Measurements from ENCODE around the gene RCBTB2. TPM values are rescaled to one million over a fixed set of nuclear protein-coding genes. Genes with fewer than 3 reads are reported as not detected.
A peak's percentile ranks its signal among the peaks of the same experiment; 100 is the strongest.
"Not testable (repeated sequence)": the region's sequence is repeated elsewhere in the genome, so short reads cannot be mapped to it uniquely, and the experiment has no call there.

The RCBTB2 gene
- 18.5 and 19.8 TPM in 2 replicates for total RNA-seq
- 7.0 TPM for polyA plus RNA-seq (2012)

GRCh38 chr13:48532506-48533499 lies at the start of gene RCBTB2:
TSS of gene RCBTB2 (minus strand) at chr13:48533080. CDS start at chr13:48521939, 11,141 bp downstream.
- peak; percentile 99 for DNase-seq (ENCODE audit: low read depth)

DNA sequence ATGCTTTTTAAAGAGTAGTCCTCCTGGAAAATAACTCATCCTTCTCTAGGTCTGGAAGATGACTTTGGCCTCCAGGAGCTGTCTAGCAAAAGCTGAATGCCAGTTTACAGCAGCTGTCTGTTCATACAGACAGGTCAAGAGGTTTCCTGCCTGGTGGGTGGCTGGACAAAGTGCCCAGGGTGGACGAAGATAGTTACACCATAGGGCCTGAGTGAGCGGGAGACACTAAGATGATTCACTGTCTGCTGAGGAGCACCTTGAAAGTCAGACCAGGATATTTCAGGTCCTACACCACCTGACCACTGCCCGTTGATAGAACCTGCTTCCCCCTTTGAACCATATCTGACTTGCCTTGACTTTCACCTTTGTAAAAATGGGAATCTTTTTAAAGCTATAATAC lies 49.2 kb upstream of the RCBTB2 start:
- no peak for DNase-seq (ENCODE audit: low read depth)

DNA sequence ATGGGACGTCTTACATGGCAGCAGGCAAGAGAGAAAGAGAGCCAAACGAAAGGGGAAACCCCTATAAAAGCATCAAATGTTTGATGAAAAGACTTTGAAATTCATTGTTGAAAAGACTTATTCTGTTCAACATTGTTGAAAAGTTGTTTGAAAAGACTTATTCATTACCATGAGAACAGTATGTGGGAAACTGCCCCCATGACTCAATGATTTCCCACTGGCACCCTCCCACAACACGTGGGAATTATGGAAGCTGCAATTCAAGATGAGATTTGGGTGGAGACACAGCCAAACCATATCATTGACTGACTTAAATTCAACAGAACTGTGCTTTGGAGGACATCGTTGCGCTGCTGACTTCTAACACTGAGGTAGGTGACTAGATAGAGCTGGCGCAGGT lies 48.0 kb upstream of the RCBTB2 start:
- no peak for DNase-seq (ENCODE audit: low read depth)

DNA sequence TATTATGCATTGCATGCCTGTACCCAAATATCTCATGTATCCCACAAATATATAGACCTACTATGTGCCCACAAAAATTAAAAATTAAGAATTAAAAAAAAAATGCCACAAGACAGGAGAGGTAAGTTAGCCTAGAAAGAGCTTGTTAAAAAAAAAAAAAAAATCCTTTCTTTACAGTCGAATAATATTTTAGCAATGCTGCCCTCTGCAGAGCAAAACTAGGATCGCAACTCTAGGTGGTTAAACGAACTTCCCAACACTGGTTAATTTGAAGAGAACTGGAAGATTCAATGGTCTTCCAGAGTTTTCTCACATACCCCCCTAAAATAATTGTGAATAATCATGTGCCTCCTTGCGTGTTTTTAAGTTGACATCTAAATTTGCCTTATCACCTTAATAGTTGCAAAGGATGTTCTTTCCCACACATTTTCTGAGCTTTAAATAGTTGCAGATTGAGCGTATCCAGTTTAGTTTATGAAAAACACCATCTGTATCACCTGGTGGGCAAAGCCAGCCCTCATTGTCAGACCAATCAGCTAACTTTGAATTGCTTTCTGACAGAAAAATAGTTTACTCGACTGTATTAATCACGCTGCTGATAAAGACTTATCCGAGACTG lies 47.4 kb upstream of the RCBTB2 start:
- DNase-seq (ENCODE audit: low read depth): peak; percentile 85

- DNase-seq (ENCODE audit: low read depth): not testable (repeated sequence)
Measured at GRCh38 chr13:48579919-48580180, 47.0 kb upstream of the RCBTB2 start.

- DNase-seq (ENCODE audit: low read depth): no peak
Measured at GRCh38 chr13:48579165-48579918, 46.5 kb upstream of the RCBTB2 start.

DNA sequence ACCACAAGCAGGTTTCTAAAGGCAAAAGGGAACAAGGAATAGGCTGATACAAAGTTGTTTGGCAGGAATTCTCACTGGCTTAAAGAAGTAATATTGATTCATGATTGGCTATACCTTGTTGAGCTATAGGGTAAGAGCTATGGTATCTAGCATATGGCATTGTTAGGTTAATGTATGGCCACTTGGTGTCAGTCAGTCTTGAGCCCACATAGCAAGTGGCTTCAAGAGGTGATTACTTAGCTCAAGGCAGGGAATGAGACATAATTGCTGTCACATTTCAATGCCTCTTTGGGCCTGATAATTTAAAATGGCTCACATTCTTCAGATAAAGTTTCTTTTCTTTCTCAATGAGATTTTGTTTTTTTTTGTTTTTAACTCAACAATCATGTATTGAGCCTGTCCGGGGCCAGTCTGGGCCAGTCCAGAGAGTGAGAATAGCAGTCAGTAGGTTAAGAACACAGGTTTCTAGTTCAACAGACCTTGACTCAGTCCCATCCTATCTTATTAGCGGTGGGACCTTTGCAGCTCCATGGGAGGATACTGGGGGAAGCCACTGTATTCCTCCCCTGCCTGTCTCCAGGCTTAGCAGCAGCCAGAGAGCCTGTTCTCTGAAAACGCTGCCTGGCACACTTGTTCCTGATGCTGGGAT lies 45.8 kb upstream of the RCBTB2 start:
- DNase-seq (ENCODE audit: low read depth): no peak

- DNase-seq (ENCODE audit: low read depth): no peak
Measured at GRCh38 chr13:48576448-48577010, 43.6 kb upstream of the RCBTB2 start.

DNA sequence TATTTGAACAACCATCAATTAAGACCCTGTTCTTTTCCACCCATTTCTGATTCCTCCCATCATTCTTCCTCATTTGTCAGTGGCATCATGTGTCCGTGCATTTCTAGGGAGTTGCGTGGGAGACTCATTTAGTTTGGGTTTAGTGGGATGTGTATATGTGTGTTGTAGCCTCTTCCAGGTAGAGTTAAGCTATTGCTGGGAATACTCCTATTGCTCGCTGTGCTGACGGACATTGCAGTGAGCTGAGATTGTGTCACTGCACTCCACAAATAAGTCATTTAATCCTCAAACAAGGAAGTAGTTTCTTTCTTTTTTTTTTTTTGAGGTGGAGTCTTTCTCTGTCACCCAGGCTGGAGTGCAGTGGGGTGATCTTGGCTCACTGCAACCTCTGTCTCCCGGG lies 42.2 kb upstream of the RCBTB2 start:
- DNase-seq (ENCODE audit: low read depth): no peak

GRCh38 chr13:48574041-48574796 lies 41.3 kb upstream of the RCBTB2 start:
- DNase-seq (ENCODE audit: low read depth): no peak

- no peak for DNase-seq (ENCODE audit: low read depth)
Measured at GRCh38 chr13:48573213-48574007, 40.5 kb upstream of the RCBTB2 start.

- peak; percentile 94 for DNase-seq (ENCODE audit: low read depth)
Measured at GRCh38 chr13:48571126-48571913, 38.4 kb upstream of the RCBTB2 start.

DNA sequence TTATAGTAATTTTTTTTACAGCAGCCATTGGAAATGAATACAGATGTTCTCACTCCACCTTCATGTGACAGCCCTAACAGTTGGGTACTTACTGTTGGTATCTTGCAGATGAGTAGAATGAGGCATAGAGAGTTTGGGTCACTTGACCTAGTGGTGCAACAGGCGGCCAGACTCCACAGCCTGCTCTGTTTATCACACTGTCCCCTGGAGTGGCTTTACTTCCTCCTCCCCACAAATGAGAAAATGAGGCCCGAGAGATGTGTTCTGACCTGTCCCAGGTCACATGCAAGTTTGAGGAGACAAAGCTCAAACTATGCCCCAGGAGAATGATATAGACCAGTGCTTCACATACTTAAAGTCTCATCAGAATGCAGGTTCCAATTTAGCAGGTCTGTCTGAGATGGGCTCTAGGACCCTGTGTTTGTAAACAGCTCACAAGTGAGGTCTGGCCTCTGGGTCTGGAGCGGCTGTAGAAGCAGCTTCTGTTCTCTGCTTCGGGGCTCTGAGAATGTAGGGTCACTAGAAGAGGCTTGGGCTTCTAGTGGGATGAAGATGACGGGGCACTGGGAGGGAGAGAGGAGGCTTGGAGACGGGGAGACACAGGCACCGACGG lies 37.4 kb upstream of the RCBTB2 start:
- no peak for DNase-seq (ENCODE audit: low read depth)

DNA sequence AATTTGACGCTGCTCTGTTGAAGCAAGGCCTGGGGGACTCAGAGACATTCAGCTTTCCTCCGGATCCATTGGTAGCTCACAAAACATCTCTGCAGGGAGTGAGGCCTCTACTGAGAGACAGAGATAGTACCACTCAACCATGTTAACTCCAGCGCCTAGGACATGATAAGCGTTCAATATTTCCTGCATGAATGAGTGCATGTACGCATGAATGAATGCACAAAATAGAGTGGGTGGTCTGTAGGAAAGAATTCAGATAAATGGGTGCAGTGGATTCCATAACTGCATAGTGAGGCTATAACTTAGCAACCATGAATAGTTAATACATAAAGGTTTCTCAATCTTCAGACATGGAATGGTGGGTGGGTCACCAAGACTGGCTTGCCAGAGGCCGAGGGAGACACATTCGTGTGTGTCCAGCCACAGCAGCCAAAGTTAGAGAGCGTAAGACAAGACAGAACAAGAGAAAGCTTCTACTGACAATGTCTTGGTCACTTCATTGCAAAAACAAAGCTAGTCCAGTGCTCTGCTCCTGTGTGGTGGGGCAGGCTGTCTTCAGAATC lies 36.3 kb upstream of the RCBTB2 start:
- DNase-seq (ENCODE audit: low read depth): no peak

DNA sequence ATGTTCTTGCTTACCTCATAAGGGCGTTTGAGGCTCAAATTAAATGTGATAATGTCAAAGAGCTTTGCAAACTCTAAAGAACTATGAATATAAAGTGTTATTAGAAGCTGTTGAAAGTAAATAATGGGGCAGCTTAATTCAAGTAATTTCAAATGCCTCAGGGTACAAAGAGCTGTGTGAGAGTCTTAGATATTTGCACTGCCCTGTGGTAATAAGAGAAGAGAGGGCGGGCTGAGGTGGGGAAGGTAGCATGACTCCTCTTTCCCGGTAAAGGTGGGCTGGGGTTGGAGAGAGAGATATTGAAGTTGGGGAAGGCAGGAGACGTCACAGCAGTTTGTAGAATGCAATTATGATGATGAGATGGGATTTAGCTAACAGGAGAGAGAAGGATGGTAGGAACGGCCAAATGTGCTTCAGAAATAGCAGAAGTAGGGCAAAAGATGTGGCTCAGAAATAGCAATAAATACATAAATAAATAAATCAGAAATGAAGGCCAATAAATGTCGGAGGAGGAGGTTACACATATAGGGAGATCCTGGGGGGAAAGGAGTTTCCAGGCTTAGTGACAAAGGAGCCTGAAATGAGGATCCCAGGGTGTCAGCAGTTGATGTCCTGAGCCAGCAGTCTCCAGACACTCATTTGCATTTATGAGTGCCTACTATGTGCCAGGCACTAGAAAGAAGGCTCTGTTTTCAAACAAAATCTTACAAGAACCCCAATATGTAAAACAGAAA lies 35.7 kb upstream of the RCBTB2 start:
- no peak for DNase-seq (ENCODE audit: low read depth)

DNA sequence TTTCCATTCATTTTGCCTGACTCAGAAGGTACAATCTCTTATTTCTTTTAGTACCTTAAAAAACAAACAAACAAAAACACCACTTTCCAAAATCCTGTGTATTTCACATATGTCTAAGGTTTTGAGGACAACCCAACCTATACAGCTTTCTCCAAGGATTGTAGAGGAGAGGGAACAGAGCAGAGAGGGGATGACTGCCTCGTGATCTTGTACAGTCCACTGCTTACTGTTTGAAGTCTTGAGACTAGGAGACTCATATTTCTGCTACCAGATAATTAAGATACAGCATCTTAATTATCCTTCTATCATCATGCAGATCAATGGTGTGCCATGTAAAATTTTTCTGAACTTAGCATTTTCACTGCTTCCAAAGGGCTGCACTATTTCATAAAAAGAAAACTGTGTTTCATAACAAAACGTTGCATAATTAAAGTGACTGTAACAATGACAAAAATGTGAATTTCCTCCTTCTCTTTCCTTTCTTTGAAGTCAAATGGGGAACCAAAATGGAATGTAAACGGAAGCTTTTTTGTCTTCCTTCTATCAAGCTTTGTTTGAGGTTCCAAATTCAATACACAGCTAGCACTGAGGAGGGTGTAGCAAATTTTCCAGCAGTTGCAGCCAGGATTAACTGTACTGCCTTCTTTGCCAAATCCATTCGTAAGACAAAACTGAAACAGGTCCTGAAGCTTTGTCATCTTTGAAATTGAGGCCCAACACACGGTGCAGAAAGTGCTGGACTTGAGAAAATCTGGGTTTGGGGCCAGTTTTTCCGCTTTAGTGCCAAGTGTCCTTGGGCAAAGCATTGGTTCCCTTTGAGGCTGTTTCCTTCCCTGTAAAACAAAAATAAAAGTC lies 34.9 kb upstream of the RCBTB2 start:
- DNase-seq (ENCODE audit: low read depth): peak; percentile 57
